HG03095 (cell line): Measurements from ENCODE around the gene FGFR2.

Source experiments
- ATAC-seq: cut with Tn5 transposase; IDR thresholded peaks from one replicate; pipeline ENCODE4 v1.9.1; 2021; ENCODE audit warnings: moderate library complexity; ENCODE audit not compliant: unreplicated experiment

Gene FGFR2

DNA sequence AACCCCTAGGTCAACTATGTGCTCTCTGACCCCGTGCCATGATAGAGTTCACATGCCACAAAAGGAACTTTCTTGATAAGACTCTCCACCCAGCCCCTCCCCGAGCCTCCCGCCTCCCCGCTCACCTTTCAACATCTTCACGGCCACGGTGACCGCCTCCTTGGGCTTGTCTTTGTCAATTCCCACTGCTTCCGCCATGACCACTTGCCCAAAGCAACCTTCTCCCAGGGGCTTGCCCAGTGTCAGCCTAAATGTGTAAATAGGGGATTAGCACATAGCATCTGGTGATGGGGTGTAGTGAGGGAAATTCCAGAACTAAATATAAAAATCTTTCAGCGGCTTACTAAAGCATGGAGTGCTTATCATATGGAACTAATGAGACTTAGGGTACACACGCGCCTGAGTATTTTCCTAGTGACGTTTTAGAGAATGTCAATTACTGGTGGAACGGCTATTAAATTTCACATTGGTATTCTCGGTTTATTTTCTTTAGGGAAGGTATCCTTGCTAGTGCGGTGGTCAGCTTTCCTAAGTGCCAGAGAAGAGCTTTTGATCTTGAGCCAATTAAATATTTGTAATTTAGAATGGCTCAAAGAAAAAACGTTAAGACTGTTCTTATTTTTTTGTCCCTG is 97.4 kb downstream of the FGFR2 start:
- no peak for ATAC-seq

GRCh38 chr10:121497513-121498470 is 100.5 kb downstream of the FGFR2 start:
- ATAC-seq, result no peak

DNA sequence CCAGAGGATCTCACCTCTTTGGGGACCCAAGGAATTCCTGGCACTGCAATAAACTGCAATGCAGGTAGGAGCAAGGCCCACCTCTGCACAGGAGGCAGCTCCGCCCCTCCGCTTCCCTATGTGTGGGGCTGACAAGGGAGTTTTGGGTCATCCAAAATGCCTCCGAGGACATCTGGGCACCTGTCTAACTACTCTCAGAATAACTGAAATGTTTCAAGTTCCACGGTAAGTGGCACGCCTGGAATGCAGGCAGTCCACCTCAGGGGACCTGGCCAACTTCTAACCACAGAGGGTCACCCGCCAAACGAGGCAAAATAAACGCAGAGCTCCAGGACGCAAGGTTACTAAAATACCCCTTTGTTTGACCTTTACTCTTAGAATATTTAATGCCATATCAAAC is 102.5 kb downstream of the FGFR2 start:
- no peak for ATAC-seq

- no peak for ATAC-seq
Measured at GRCh38 chr10:121494296-121494695, 103.9 kb downstream of the FGFR2 start.

GRCh38 chr10:121493521-121493920 is 104.7 kb downstream of the FGFR2 start:
- no peak for ATAC-seq

DNA sequence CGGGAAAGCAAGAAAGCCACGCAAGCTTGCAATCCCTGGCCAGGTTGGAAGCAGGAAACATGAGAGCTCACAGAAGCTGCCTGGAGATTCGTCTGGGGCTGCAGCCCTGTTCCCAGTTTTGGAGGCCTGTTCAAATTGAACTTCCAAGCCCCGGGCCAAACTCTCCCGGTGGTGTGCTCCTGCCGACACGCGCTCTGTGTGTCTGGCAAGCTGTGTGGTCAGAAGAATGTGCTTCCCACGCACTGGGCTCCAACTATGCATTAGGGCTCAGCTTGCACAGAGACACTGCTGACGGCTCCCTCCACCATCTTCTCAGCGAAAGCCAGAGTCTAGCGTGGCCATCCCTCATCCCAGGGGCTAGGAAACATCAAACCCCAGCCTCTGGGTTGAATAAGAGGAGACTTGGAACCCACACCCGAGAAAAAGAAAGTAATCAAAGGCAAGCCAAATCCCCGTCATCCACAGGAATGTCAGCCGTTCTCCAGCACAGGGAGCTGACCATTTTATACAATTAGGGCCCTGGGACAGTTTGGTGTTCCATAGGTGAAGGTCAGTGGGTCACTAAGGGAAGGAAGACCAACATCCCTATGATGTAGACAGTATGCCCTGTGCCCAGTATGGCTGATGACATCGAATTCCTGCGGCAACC is 107.2 kb downstream of the FGFR2 start:
- ATAC-seq, result no peak

GRCh38 chr10:121485436-121486139 is 112.7 kb downstream of the FGFR2 start:
- ATAC-seq, result no peak

DNA sequence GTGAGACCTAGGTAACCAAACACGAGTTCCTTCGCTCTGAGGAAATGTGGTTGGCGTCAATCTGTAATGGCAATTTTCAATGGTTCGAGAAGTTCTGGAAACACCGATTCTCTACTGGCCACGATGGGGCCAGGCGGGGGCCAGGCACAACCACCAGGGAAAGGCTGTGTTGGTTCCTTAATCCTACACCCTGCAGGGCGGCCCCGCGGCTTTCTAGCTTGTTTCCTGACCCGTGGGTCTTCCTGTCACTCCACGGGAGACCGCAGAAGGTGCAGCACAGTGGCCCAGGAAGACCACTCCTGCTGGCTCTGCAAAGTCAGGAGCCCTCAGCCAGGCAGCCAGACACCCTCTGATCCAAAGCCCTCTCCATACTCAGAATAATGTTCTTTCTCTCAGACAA is 113.4 kb downstream of the FGFR2 start:
- no peak for ATAC-seq

DNA sequence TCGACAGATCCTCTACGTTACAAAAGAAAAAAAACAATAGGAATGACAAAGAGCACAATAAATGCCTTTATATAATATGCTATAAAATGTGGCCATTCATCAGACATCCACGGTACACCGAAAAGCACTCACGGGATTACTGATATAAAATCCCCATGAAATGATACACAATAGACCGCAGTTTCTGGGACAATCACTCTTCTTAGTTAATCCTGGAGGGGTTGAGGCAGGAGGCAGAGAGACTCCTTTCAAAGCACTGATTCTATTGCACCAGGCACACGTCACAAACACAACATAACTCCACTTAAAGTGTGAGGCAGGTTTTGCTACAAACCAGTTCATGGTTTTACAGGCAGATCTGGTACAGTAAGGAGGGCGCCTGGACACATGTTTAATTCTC is 113.8 kb downstream of the FGFR2 start:
- ATAC-seq, result no peak

- ATAC-seq, result no peak
Measured at GRCh38 chr10:121481180-121481579, 117.1 kb downstream of the FGFR2 start.

- ATAC-seq, result no peak
Measured at GRCh38 chr10:121478556-121478955, 119.7 kb downstream of the FGFR2 start.

GRCh38 chr10:121469797-121470606 is 128.2 kb downstream of the FGFR2 start:
- ATAC-seq, result no peak

GRCh38 chr10:121468726-121469125 is 129.5 kb downstream of the FGFR2 start:
- ATAC-seq, result no peak

DNA sequence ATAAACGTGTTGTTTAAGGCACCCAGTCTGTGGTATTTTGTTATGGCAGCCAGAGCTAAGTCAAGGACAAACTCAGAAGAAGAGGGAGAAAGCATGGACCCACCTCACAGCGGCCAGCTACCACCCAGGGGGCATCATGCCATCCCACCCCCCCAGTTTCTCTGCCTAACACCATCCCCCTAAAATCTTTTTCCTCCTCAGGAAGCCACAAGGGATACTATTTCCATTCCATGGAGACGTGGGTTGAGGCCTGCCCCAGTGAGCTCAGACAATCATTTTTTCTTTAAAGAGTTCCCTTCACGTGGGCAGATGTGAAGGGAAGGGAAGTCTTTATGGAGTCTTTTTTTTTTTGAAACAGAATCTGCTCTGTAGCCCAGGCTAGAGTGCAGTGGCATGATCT is 131.8 kb downstream of the FGFR2 start:
- ATAC-seq, result no peak

DNA sequence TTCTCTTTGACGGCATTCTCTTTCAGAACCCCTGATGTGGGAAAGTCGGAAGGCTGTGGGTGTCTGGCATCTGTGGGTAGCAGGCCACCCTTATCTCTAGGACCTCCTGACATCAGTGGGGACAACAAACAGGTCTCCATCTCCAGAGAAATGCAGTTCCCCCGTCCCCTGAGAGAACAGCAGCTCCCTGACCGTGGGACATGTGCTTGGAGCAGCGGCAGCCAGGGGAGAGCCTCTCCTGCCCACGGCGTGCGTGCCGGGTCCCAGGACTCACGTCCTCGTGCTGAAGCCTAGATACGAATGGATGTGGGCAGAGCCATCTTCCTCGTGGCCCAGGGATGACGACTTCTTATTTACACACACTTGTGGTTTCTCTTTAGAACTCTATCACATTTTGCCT is 133.0 kb downstream of the FGFR2 start:
- no peak for ATAC-seq

DNA sequence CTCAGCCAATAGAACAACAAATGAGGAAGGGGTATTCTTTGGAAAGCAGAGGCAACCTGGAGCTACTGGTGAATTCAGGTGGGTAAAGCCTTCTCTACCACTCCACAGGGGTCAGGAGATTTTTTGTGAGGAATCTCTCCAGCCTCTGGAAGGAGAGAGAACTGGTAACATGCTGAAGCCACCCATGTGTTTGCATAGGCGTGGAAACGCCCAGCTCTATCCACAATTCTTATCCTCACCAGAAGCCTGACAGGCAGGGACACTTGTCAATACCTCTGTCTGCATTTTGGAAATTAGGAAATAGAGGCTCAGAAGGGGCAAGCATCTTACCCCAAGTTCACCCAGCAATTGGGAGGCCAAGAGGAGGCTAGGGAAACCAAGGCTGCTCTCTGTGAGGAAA is 133.7 kb downstream of the FGFR2 start:
- ATAC-seq, result no peak

DNA sequence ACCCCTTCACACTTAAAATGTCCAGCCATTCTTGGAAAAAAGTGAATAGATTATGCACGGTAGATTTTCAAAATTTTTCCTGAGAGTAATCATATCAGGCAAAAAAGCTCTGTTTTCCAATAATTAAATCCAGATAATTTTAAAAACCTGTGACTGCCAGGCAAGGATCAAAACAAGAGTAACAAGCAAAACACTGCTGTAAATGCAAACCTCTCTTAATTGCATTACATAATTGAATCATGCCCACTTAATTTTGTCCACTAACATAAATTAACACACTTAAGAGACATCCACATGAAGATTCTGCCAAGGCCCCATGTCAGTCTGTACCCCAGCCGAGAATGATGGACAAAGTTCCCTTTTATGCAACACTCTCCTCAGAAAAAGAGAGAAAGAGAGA is 135.3 kb downstream of the FGFR2 start:
- ATAC-seq, result no peak

DNA sequence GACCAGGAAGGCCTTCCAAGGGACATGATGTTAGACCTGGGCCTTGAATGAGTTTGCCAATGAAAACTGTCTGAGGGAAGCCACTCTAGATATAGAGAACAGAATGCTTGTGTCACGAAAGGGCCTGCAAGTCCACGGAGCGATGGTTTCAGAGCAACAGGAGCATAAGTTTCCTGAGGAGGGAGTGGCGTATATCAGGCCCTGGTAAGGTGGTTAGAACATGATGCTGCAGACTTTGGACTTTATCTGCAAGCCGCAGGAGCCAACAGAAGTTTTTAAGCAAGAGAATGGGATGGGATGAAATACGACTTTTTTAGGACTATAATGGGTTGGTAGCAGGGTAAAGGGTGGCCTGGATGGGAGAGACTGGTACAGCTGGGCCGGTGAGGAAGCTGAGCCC is 136.0 kb downstream of the FGFR2 start:
- no peak for ATAC-seq

DNA sequence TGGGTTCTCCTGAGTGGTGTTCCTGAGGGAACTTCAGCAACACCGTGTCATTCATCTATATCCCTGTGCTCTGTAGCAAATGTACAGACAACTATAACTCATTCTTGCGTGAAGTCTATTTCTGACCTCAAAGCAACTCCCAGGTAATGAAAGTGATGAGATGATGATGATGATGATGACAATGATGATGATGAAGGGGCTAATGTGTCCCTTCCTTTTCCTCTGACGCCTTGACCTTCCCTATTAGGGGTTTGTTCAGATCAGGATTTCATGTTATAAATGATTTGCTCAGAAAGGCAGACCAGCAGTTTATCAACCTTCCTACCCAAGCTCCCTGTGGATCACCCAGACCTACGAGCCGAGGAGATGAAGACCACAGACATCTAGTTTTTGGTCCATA is 136.9 kb downstream of the FGFR2 start:
- no peak for ATAC-seq

GRCh38 chr10:121460733-121461132 is 137.5 kb downstream of the FGFR2 start:
- no peak for ATAC-seq
